Stomach (tissue), 4 donors: ENCODE data around the gene ATG10.

Experiments
- POLR2A ChIP-seq, 4 donors: fragments of 450-650 bp; IDR thresholded peaks; one replicate each; pipeline ENCODE4 v1.6.1; 2016; ENCODE audit warnings: antibody characterized with exemption in 4 of 4, control low read depth in 2 of 4, mild to moderate bottlenecking in 1 of 4, moderate library complexity in 1 of 4
- TF ChIP-seq, protein P1 (sequence below), 7 experiments: fragments of 450-650 bp in 4 of 7; fragments of 200-600 bp in 3 of 7; sonication (generic) in 3 of 7; IDR thresholded peaks; one replicate each; pipeline ENCODE4 v1.5.1; 2016 to 2019; ENCODE audit warnings: antibody characterized with exemption in 7 of 7, control low read depth in 2 of 7, mild to moderate bottlenecking in 1 of 7

DNA sequence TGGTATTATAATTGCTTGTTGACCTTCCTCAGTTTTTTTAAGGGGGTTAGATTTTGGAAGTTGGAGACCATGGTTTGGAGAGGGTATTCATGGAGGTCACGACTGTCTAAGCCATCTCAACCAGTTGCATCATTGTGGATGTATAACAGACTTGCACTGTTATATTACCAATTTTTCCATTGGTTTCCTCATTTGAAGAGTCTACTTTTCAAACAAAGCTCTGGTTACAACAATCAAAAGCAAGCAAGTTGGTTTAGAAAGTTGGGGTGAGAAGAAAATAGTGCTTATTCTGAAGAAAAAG is 203.0 kb downstream of the ATG10 start:
- TF ChIP-seq POLR2A (IDR thresholded peaks at IDR 0.05), result no peak
- TF ChIP-seq, protein P1, sequence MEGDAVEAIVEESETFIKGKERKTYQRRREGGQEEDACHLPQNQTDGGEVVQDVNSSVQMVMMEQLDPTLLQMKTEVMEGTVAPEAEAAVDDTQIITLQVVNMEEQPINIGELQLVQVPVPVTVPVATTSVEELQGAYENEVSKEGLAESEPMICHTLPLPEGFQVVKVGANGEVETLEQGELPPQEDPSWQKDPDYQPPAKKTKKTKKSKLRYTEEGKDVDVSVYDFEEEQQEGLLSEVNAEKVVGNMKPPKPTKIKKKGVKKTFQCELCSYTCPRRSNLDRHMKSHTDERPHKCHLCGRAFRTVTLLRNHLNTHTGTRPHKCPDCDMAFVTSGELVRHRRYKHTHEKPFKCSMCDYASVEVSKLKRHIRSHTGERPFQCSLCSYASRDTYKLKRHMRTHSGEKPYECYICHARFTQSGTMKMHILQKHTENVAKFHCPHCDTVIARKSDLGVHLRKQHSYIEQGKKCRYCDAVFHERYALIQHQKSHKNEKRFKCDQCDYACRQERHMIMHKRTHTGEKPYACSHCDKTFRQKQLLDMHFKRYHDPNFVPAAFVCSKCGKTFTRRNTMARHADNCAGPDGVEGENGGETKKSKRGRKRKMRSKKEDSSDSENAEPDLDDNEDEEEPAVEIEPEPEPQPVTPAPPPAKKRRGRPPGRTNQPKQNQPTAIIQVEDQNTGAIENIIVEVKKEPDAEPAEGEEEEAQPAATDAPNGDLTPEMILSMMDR (IDR thresholded peaks at IDR 0.05), result no peak
